K562 (cell line): ENCODE data around the gene TIA1. TPM values are rescaled to one million over a fixed set of nuclear protein-coding genes. Genes with fewer than 3 reads are reported as not detected.

Experiments
- ADNP ChIP-seq: fragments of 200-800 bp; sonication (Bioruptor generic); IDR thresholded peaks from 2 replicates; pipeline ENCODE4 v1.6.1; 2016; ENCODE audit warnings: missing genetic modification characterization, missing compliant biosample characterization
- CAMTA2 ChIP-seq: fragments of 250-450 bp; sonication (Bioruptor Pico); conservative IDR thresholded peaks from 2 replicates; pipeline ENCODE4 v1.5.1; 2022
- CEBPB ChIP-seq: fragments of 450-650 bp; IDR thresholded peaks from 2 replicates; pipeline ENCODE4 v1.6.1; 2016; ENCODE audit warnings: missing genetic modification characterization, missing compliant biosample characterization
- CREM ChIP-seq: IDR thresholded peaks from 2 replicates; pipeline ENCODE4 v1.6.1; 2014; ENCODE audit warnings: antibody characterized with exemption, low read depth
- E2F3 ChIP-seq: fragments of 250-450 bp; sonication (Bioruptor Pico); IDR thresholded peaks from 2 replicates; pipeline ENCODE4 v1.4.0; 2020; ENCODE audit warnings: mild to moderate bottlenecking
- E4F1 ChIP-seq: fragments of 250-450 bp; sonication (Bioruptor Pico); IDR thresholded peaks from 2 replicates; pipeline ENCODE4 v1.5.0; 2021; ENCODE audit warnings: mild to moderate bottlenecking, borderline replicate concordance
- HDAC6 ChIP-seq: IDR thresholded peaks from 2 replicates; pipeline ENCODE4 v1.6.1; 2012; ENCODE audit warnings: low read depth, mild to moderate bottlenecking, control low read depth, inconsistent platforms, low read length, moderate library complexity
- LCOR ChIP-seq: sonication (generic); formaldehyde crosslinking; IDR thresholded peaks from 2 replicates; pipeline ENCODE4 v1.8.0; 2022; ENCODE audit warnings: mild to moderate bottlenecking, missing genetic modification reagents
- MECOM ChIP-seq: fragments of 250-450 bp; sonication (Bioruptor Pico); IDR thresholded peaks from 2 replicates; pipeline ENCODE4 v1.8.0; 2022; ENCODE audit warnings: inconsistent platforms
- POLR2H ChIP-seq: IDR thresholded peaks from 2 replicates; pipeline ENCODE4 v1.6.1; 2016; ENCODE audit warnings: missing genetic modification characterization, low read depth, mild to moderate bottlenecking, control low read depth, missing compliant biosample characterization, moderate library complexity
- RFX7 ChIP-seq: fragments of 250-450 bp; sonication (Bioruptor Pico); IDR thresholded peaks from 2 replicates; pipeline ENCODE4 v1.5.1; 2021; ENCODE audit warnings: mild to moderate bottlenecking
- TCF7 ChIP-seq: sonication (generic); IDR thresholded peaks from 2 replicates; pipeline ENCODE4 v1.6.1; 2016; ENCODE audit warnings: antibody characterized with exemption, borderline replicate concordance
- TRIM28 ChIP-seq: fragments of 450-650 bp; IDR thresholded peaks from 2 replicates; pipeline ENCODE4 v1.6.1; 2017
- ZC3H11A ChIP-seq: IDR thresholded peaks from 2 replicates; pipeline ENCODE4 v1.6.1; 2012; ENCODE audit warnings: low read depth, low read length, improper control_type of control experiment
- ZNF124 ChIP-seq: sonication (generic); formaldehyde crosslinking; IDR thresholded peaks from 2 replicates; pipeline ENCODE4 v1.8.1; 2022; ENCODE audit warnings: missing genetic modification reagents
- ZNF184 ChIP-seq: sonication (generic); formaldehyde crosslinking; IDR thresholded peaks from 2 replicates; pipeline ENCODE4 v1.5.0; 2020; ENCODE audit warnings: missing genetic modification reagents
- ZNF41 ChIP-seq: fragments of 250-450 bp; sonication (Bioruptor Pico); conservative IDR thresholded peaks from 2 replicates; pipeline ENCODE4 v1.4.0; 2020; ENCODE audit warnings: mild to moderate bottlenecking
- ZNF561 ChIP-seq: fragments of 450-650 bp; formaldehyde crosslinking; conservative IDR thresholded peaks from 2 replicates; pipeline ENCODE4 v1.4.0; 2020; ENCODE audit warnings: mild to moderate bottlenecking, moderate library complexity
- ZNF76 ChIP-seq: fragments of 250-450 bp; sonication (Bioruptor Pico); IDR thresholded peaks from 2 replicates; pipeline ENCODE4 v1.4.0; 2020; ENCODE audit warnings: mild to moderate bottlenecking, moderate library complexity, borderline replicate concordance
- polyA plus RNA-seq, 8 experiments: library from polyadenylated mRNA; depleted of rRNA in 4 of 8; stranded (reverse) in 5 of 8; unstranded in 3 of 8; fragments of >200 nt; fragmentation: Nextera tagmentation in 2 of 8; fragmentation: Illumina TruSeq in 1 of 8; extraction: Ambion mirVana in 2 of 8; extraction: Trizol in 1 of 8; gene quantifications; 2 replicates each; pipeline versions ENCODE4 v1.2.1 to v1.2.3, GENCODE V29; 2011 to 2014; ENCODE audit warnings: inconsistent platforms in 1 of 8, missing spikeins in 1 of 8
- total RNA-seq, 7 experiments: library from RNA; depleted of rRNA in 6 of 7; stranded (reverse); fragments of >200 nt in 6 of 7; fragmentation: Illumina TruSeq in 2 of 7; extraction: Trizol in 2 of 7; gene quantifications; 2 replicates each; pipeline versions ENCODE4 v1.2.1 to v1.2.3, GENCODE V29; 2011 to 2021; ENCODE audit warnings: low replicate concordance in 1 of 7
- TF ChIP-seq, protein P1 (sequence below): fragments of 250-450 bp; sonication (Bioruptor Pico); IDR thresholded peaks from 2 replicates; pipeline ENCODE4 v1.4.0; 2020
- TF ChIP-seq, protein P2 (sequence below): fragments of 250-450 bp; sonication (Bioruptor Pico); IDR thresholded peaks from 2 replicates; pipeline ENCODE4 v1.4.0; 2020

Gene TIA1
- total and polyA plus RNA-seq, 9 of the 15 experiments (the other 6 are each of a cell fraction or from before 2014, with no cell fraction given), result 25.3 to 129 (median 79.6) TPM

DNA sequence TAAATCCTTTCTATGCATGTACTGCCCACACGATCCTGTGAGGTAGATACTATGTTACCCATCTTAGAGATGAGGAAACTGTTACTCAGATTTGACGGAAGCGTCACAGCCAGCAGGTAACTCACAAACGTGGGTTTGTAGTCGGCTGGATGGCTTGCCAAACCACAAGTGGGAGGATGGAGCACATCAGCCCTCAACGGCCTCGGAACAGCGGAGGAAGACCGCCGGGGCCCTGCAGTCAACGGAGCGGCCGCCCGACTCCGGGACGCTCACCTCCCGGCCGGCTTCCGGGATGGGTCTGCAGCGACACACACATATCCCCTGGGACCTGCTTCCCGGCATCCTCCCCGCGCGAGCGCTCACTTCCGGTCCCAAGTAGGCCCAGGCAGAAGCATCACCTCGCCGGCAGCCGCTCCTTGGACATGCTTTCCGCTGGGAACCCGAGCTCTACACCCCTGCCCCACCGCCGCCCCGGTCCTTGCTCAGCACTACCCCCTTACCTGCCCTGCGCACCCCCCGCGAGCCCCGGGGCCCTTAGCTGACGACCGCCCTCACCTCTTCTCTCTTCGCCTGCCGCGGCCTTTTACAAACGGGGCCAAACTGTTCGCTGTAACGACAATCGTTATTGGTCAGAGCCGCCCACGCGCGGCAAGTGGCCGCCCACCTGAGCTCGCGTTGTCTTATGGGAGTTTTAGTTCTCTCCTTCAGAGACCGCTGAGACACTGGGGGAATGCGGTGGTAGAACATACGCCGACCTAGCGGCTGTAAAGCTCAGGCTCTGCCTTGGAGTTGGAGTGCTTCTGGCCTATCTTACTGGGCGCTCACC, 57.8 kb downstream of the TIA1 start, which contains the start of gene C2orf42 (continued):
- no peak for TF ChIP-seq E4F1 (CRISPR knock-in tag)
- TF ChIP-seq E2F3 (CRISPR knock-in tag), result no peak
- TF ChIP-seq HDAC6, result no peak
- TF ChIP-seq RFX7 (CRISPR knock-in tag), result no peak
- no peak for TF ChIP-seq TCF7
- TF ChIP-seq, protein P1, sequence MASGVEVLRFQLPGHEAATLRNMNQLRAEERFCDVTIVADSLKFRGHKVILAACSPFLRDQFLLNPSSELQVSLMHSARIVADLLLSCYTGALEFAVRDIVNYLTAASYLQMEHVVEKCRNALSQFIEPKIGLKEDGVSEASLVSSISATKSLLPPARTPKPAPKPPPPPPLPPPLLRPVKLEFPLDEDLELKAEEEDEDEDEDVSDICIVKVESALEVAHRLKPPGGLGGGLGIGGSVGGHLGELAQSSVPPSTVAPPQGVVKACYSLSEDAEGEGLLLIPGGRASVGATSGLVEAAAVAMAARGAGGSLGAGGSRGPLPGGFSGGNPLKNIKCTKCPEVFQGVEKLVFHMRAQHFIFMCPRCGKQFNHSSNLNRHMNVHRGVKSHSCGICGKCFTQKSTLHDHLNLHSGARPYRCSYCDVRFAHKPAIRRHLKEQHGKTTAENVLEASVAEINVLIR (CRISPR knock-in tag), result no peak
- no peak for TF ChIP-seq ZNF41 (CRISPR knock-in tag)
- peak; percentile 62; the same call in 1 of the 2 replicates for TF ChIP-seq ZNF76 (CRISPR knock-in tag)
- no peak for TF ChIP-seq CAMTA2 (CRISPR knock-in tag)
- no peak for TF ChIP-seq ZC3H11A
- peak; percentile 72 for TF ChIP-seq CREM
- no peak for TF ChIP-seq ZNF561 (CRISPR knock-in tag)
- no peak for TF ChIP-seq CEBPB
- no peak for TF ChIP-seq ZNF184 (CRISPR knock-in tag)
- no peak for TF ChIP-seq ADNP (tag)
- TF ChIP-seq, protein P2, sequence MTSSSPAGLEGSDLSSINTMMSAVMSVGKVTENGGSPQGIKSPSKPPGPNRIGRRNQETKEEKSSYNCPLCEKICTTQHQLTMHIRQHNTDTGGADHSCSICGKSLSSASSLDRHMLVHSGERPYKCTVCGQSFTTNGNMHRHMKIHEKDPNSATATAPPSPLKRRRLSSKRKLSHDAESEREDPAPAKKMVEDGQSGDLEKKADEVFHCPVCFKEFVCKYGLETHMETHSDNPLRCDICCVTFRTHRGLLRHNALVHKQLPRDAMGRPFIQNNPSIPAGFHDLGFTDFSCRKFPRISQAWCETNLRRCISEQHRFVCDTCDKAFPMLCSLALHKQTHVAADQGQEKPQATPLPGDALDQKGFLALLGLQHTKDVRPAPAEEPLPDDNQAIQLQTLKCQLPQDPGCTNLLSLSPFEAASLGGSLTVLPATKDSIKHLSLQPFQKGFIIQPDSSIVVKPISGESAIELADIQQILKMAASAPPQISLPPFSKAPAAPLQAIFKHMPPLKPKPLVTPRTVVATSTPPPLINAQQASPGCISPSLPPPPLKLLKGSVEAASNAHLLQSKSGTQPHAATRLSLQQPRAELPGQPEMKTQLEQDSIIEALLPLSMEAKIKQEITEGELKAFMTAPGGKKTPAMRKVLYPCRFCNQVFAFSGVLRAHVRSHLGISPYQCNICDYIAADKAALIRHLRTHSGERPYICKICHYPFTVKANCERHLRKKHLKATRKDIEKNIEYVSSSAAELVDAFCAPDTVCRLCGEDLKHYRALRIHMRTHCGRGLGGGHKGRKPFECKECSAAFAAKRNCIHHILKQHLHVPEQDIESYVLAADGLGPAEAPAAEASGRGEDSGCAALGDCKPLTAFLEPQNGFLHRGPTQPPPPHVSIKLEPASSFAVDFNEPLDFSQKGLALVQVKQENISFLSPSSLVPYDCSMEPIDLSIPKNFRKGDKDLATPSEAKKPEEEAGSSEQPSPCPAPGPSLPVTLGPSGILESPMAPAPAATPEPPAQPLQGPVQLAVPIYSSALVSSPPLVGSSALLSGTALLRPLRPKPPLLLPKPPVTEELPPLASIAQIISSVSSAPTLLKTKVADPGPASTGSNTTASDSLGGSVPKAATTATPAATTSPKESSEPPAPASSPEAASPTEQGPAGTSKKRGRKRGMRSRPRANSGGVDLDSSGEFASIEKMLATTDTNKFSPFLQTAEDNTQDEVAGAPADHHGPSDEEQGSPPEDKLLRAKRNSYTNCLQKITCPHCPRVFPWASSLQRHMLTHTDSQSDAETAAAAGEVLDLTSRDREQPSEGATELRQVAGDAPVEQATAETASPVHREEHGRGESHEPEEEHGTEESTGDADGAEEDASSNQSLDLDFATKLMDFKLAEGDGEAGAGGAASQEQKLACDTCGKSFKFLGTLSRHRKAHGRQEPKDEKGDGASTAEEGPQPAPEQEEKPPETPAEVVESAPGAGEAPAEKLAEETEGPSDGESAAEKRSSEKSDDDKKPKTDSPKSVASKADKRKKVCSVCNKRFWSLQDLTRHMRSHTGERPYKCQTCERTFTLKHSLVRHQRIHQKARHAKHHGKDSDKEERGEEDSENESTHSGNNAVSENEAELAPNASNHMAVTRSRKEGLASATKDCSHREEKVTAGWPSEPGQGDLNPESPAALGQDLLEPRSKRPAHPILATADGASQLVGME (CRISPR knock-in tag), result 0 out of 2 replicates have a peak, but pooled peaks have one; percentile 38
- 0 out of 2 replicates have a peak, but pooled peaks have one; percentile 46 for TF ChIP-seq TRIM28
- no peak for TF ChIP-seq MECOM
- peak; percentile 91 for TF ChIP-seq LCOR (CRISPR knock-in tag)
- no peak for TF ChIP-seq ZNF124 (CRISPR knock-in tag)
- TF ChIP-seq POLR2H, result peak; percentile 95
